Activated CD4-positive, alpha-beta memory T cell treated with anti-CD3 and anti-CD28 coated beads for 36 hours (primary cell): ENCODE measurements around the gene OXCT2. TPM values are rescaled to one million over a fixed set of nuclear protein-coding genes. Genes with fewer than 3 reads are reported as not detected.
"Not testable (repeated sequence)": the region's sequence is repeated elsewhere in the genome, so short reads cannot be mapped to it uniquely, and the experiment has no call there.

Experiments
- CTCF ChIA-PET: fragments of 350-600 bp; sonication (Branson Sonifier 250); formaldehyde crosslinking; loops from one replicate; lab custom pipeline; 2021; ENCODE audit warnings: antibody characterized with exemption, inconsistent platforms; lab: Charles Lee
- POLR2A ChIA-PET: fragments of 350-600 bp; sonication (Branson Sonifier 250); formaldehyde crosslinking; loops from one replicate; lab custom pipeline; 2021; ENCODE audit warnings: antibody characterized with exemption; lab: Charles Lee
- DNase-seq: peaks from one replicate; pipeline ENCODE4 v3.0.0-alpha.2; 2020
- H3K27ac Mint-ChIP-seq: one replicate; pipeline ENCODE4 v1.8.0; 2021; ENCODE audit warnings: mixed read lengths
- H3K27me3 Mint-ChIP-seq: one replicate; pipeline ENCODE4 v1.8.0; 2021; ENCODE audit warnings: mixed read lengths
- H3K36me3 Mint-ChIP-seq: one replicate; pipeline ENCODE4 v1.8.0; 2021; ENCODE audit warnings: mixed read lengths
- H3K4me1 Mint-ChIP-seq: one replicate; pipeline ENCODE4 v1.8.0; 2021; ENCODE audit warnings: low read depth, mixed read lengths
- H3K4me3 Mint-ChIP-seq: one replicate; pipeline ENCODE4 v1.8.0; 2021; ENCODE audit warnings: mild to moderate bottlenecking, mixed read lengths
- H3K9me3 Mint-ChIP-seq: one replicate; pipeline ENCODE4 v1.8.0; 2021; ENCODE audit warnings: mixed read lengths
- intact Hi-C: fragments of 100-400 bp; cut with micrococcal nuclease; formaldehyde crosslinking; loops from one replicate; pipeline ENCODE4 v1.15.1; 2023
- total RNA-seq, 2 experiments: library from RNA; stranded (reverse); gene quantifications; one replicate each; pipeline ENCODE4 v1.2.3, GENCODE V29; 2021

OXCT2 gene
- total RNA-seq, 2 experiments from 2014 or later = 1.2 to 1.9 TPM

- no peaks in the 10 kb centered on the region for H3K27me3 Mint-ChIP-seq
These were observed 28.8 kb upstream of the OXCT2 start for GRCh38 chr1:39799770-39800470.

GRCh38 chr1:39798859-39799769, 28.0 kb upstream of the OXCT2 start:
- H3K27me3 Mint-ChIP-seq, H3K9me3 Mint-ChIP-seq, H3K36me3 Mint-ChIP-seq: not testable (repeated sequence)
- intact Hi-C loops = loop anchor here (2.0 to 10.0 kb wide), 3 partner anchors 60 to 194 kb away; partner anchors contain the start of gene PPIE
- Mint-ChIP-seq H3K4me3 (peak overlapping the region; percentile 67), H3K27ac (peak overlapping the region; percentile 91), H3K4me1 (peaks cover 21% of the 10 kb centered on the region)
- ChIA-PET CTCF (interaction anchor here (0.6 to 4.0 kb wide), 30 partner anchors 9 to 234 kb away, joined by 3 to 25 read pairs (median 5); partner anchors contain the start of genes BMP8B, MYCL, NT5C1A and PPIE), POLR2A (interaction anchor here (0.6 to 2.9 kb wide), 7 partner anchors 10 to 594 kb away, joined by 3 to 15 read pairs (median 3); partner anchors contain the start of genes BMP8B and MACF1)
- peak; percentile 95 for DNase-seq

More at GRCh38 chr1:39799770-39800470, 28.8 kb upstream of the OXCT2 start:
- H3K27ac Mint-ChIP-seq = peak overlapping the region; percentile 91
- ChIA-PET POLR2A (interaction anchor here (0.7 to 2.9 kb wide), 5 partner anchors 11 to 595 kb away, joined by 3 to 15 read pairs (median 3); partner anchors contain the start of genes BMP8B and MACF1), CTCF (interaction anchor here (0.7 to 4.0 kb wide), 23 partner anchors 10 to 232 kb away, joined by 3 to 25 read pairs (median 5); partner anchors contain the start of genes BMP8B, MYCL, NT5C1A and PPIE)
- intact Hi-C loops = loop anchor here (2.0 to 10.0 kb wide), 3 partner anchors 61 to 195 kb away; partner anchors contain the start of gene PPIE
- DNase-seq = peak; percentile 80
- H3K4me1 Mint-ChIP-seq = peaks cover 17% of the 10 kb centered on the region
- H3K4me3 Mint-ChIP-seq = peak overlapping the region; percentile 67
- H3K36me3 Mint-ChIP-seq = peaks cover under 1% of the 10 kb centered on the region
- H3K9me3 Mint-ChIP-seq = no peaks in the 10 kb centered on the region

- DNase-seq = no peak
- Mint-ChIP-seq H3K27me3 (no peaks in the 10 kb centered on the region), H3K36me3 (no peaks in the 10 kb centered on the region), H3K9me3 (no peaks in the 10 kb centered on the region), H3K27ac (no peak overlapping the region), H3K4me3 (no peak overlapping the region), H3K4me1 (peaks cover 27% of the 10 kb centered on the region)
- ChIA-PET CTCF (interaction anchor here (0.6 kb wide), 1 partner anchor 188 kb away, joined by 3 read pairs; no protein-coding TSS in a partner anchor), POLR2A (no interaction called here)
- intact Hi-C loops = loop anchor here (10.0 kb wide), 1 partner anchor 191 kb away; no protein-coding TSS in a partner anchor
These were observed 24.5 kb upstream of the OXCT2 start for GRCh38 chr1:39795651-39796050.

- Mint-ChIP-seq H3K9me3 (no peaks in the 10 kb centered on the region), H3K4me3 (no peak overlapping the region), H3K27ac (no peak overlapping the region), H3K36me3 (no peaks in the 10 kb centered on the region), H3K27me3 (peaks cover 11% of the 10 kb centered on the region), H3K4me1 (peaks cover 22% of the 10 kb centered on the region)
- intact Hi-C loops = loop anchor here (10.0 kb wide), 1 partner anchor 187 kb away; no protein-coding TSS in a partner anchor
- no peak for DNase-seq
- ChIA-PET POLR2A (no interaction called here), CTCF (no interaction called here)
These were observed 20.7 kb upstream of the OXCT2 start for GRCh38 chr1:39791838-39792237.

DNA sequence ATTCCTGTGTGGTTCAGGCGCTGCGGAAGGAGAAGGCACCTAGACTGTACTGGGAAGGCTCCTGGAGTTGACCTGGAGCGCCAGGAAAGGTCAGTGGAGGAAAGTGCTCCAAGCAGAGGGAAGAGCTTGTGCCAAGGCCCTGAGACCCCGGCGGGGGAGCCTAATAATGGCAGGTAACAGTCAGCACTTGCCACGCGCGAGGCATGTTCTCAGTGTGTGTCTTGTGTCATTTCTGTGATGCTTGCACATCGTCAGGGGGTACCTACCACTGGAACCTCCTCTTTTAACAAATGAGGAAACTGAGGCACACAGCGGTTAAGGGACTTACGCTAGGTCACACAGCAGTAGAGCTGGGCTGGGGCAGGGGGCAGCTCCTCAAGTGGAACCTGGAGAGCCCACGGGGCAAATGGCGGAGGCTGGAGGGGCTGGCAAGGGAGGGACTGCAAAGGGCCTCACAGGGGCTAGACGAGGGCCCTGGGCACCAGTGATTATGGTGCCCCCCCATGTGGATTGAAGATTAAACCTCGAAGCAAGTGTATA, 18.5 kb upstream of the OXCT2 start:
- intact Hi-C loops = loop anchor here (10.0 kb wide), 1 partner anchor 185 kb away; no protein-coding TSS in a partner anchor
- CTCF ChIA-PET = interaction anchor here (1.8 kb wide), 2 partner anchors 9 to 10 kb away, joined by 5 to 12 read pairs; no protein-coding TSS in a partner anchor
- no peak for DNase-seq
- Mint-ChIP-seq H3K27ac (no peak overlapping the region), H3K27me3 (peaks cover 11% of the 10 kb centered on the region), H3K4me3 (peak overlapping the region; percentile 68), H3K4me1 (peaks cover 14% of the 10 kb centered on the region), H3K9me3 (no peaks in the 10 kb centered on the region), H3K36me3 (no peaks in the 10 kb centered on the region)
- POLR2A ChIA-PET = interaction anchor here (2.4 kb wide), 1 partner anchor 9 kb away, joined by 15 read pairs; no protein-coding TSS in a partner anchor

- intact Hi-C loops = no loop called here
- Mint-ChIP-seq H3K4me1 (peaks cover 13% of the 10 kb centered on the region), H3K27me3 (peaks cover 11% of the 10 kb centered on the region), H3K27ac (no peak within 1 kb of the TSS), H3K9me3 (no peaks in the 10 kb centered on the region), H3K36me3 (no peaks in the 10 kb centered on the region), H3K4me3 (peak within 1 kb of the TSS; percentile 68)
- peak; percentile 60 for DNase-seq
- POLR2A ChIA-PET = interaction anchor here (2.4 kb wide), 1 partner anchor 10 kb away, joined by 15 read pairs; no protein-coding TSS in a partner anchor
- CTCF ChIA-PET = interaction anchor here (1.8 kb wide), 2 partner anchors 10 to 11 kb away, joined by 5 to 12 read pairs; no protein-coding TSS in a partner anchor
These were observed 17.8 kb upstream of the OXCT2 start, which contains the start of gene BMP8B for GRCh38 chr1:39788758-39789570. Gene BMP8B, minus strand, starts transcription at chr1:39788865. Its CDS starts 380 bp downstream, at chr1:39788485.

- H3K4me1 Mint-ChIP-seq = peaks cover 13% of the 10 kb centered on the region
- H3K9me3 Mint-ChIP-seq = no peaks in the 10 kb centered on the region
- CTCF ChIA-PET = interaction anchor here (1.8 kb wide), 1 partner anchor 12 kb away, joined by 5 read pairs; no protein-coding TSS in a partner anchor
- DNase-seq = no peak
- no peaks in the 10 kb centered on the region for H3K36me3 Mint-ChIP-seq
- H3K27me3 Mint-ChIP-seq = peaks cover 11% of the 10 kb centered on the region
- no peak overlapping the region for H3K4me3 Mint-ChIP-seq
- intact Hi-C loops = no loop called here
- H3K27ac Mint-ChIP-seq = no peak overlapping the region
- POLR2A ChIA-PET = interaction anchor here (2.4 kb wide), 1 partner anchor 11 kb away, joined by 15 read pairs; no protein-coding TSS in a partner anchor
These were observed 17.2 kb upstream of the OXCT2 start for GRCh38 chr1:39788426-39788757.

- H3K9me3 Mint-ChIP-seq, DNase-seq, CTCF ChIA-PET, H3K27ac Mint-ChIP-seq, H3K36me3 Mint-ChIP-seq, intact Hi-C loops: not testable (repeated sequence)
- POLR2A ChIA-PET = interaction anchor here (2.4 kb wide), 1 partner anchor 11 kb away, joined by 15 read pairs; no protein-coding TSS in a partner anchor
- peaks cover 13% of the 10 kb centered on the region for H3K4me1 Mint-ChIP-seq
- H3K27me3 Mint-ChIP-seq = peaks cover 11% of the 10 kb centered on the region
- peak overlapping the region; percentile 20 for H3K4me3 Mint-ChIP-seq
These were observed 16.8 kb upstream of the OXCT2 start for GRCh38 chr1:39787964-39788363.

DNA sequence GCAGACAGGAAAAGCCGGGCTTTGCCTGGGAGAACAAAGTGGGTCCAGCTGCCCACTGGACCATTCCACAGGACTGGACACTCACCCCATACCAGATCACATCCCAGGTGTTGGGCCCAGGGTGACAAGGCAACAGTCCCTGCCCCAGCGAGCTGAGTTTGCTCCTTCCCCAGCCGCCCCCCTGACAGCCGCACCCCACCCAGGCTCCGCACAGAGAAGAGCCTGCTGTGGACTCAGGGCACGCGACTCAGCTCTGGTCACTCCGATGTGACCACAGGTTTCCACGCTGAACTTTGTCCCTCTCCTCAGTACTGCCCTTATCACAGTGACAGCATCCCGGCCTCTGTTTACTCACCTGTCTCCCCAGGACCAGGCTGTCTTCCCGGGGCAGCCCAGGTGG, 16.3 kb upstream of the OXCT2 start:
- no peak overlapping the region for H3K27ac Mint-ChIP-seq
- H3K4me1 Mint-ChIP-seq = peaks cover 8% of the 10 kb centered on the region
- no peaks in the 10 kb centered on the region for H3K9me3 Mint-ChIP-seq
- intact Hi-C loops = no loop called here
- peaks cover 11% of the 10 kb centered on the region for H3K27me3 Mint-ChIP-seq
- DNase-seq = no peak
- ChIA-PET POLR2A (no interaction called here), CTCF (no interaction called here)
- H3K36me3 Mint-ChIP-seq = no peaks in the 10 kb centered on the region
- H3K4me3 Mint-ChIP-seq = peak overlapping the region; percentile 41

- H3K27ac Mint-ChIP-seq, POLR2A ChIA-PET, CTCF ChIA-PET, H3K4me1 Mint-ChIP-seq, H3K36me3 Mint-ChIP-seq, DNase-seq, H3K9me3 Mint-ChIP-seq, intact Hi-C loops: not testable (repeated sequence)
- H3K4me3 Mint-ChIP-seq = peak overlapping the region; percentile 41
- peaks cover 11% of the 10 kb centered on the region for H3K27me3 Mint-ChIP-seq
These were observed 15.9 kb upstream of the OXCT2 start for GRCh38 chr1:39787108-39787375.
